Mammary epithelial cell (primary cell): Measurements from ENCODE around the gene CMSS1.

Experiments
- CTCF ChIP-seq, 2 donors: IDR thresholded peaks in 1 of 2; conservative IDR thresholded peaks in 1 of 2; 2 replicates each; pipeline ENCODE4 v1.5.1; 2011 to 2012; ENCODE audit warnings: inconsistent platforms in 2 of 2, low read length in 2 of 2, mild to moderate bottlenecking in 2 of 2, control low read depth in 1 of 2, low read depth in 1 of 2; ENCODE audit not compliant: insufficient read depth in 1 of 2; ENCODE audit errors: extremely low read depth in 1 of 2
- EZH2 ChIP-seq: IDR thresholded peaks from 2 replicates; pipeline ENCODE4 v1.6.1; 2012; ENCODE audit warnings: low read length, inconsistent platforms, borderline replicate concordance

GRCh38 chr3:100008081-100008698, 190.5 kb downstream of the CMSS1 start:
- TF ChIP-seq CTCF (conservative IDR thresholded peaks at IDR 0.05 in 1 of 2, IDR thresholded peaks at IDR 0.05 in 1 of 2; ENCODE audit: extremely low read depth in 1 of 2, insufficient read depth in 1 of 2, low read depth in 1 of 2, low read length in 2 of 2) (no peak), EZH2 (no peak)
